ENCODE measurements around the gene ZNF750. TPM values are rescaled to one million over a fixed set of nuclear protein-coding genes. Genes with fewer than 3 reads are reported as not detected.

The ZNF750 gene
- total RNA-seq, 1 donor from 2014 or later: 83.0 TPM

DNA sequence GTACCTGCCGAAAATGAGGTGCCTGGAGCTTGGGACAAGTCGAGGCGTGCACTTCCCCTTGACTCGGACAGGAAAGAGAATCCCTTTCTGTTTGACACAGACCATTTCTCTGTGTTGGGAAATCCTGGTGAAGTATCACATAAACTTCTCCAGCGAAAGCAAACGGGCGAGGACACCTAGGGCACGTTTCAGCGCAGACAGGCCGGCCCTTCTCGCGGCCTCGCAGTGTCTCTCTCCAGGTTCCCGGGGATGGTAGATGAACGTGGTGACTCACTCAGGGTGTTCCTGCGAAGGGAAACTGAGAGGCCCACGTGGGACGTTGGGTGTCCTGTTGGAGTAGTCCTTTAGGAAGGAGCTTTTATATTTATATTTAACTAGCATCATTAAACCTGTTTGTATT lies 36.3 kb upstream of the ZNF750 start:
- Histone ChIP-seq H3K4me1 (peaks cover 44% of the 10 kb centered on the region), H3K27me3 (no peaks in the 10 kb centered on the region), H3K9me3 (no peaks in the 10 kb centered on the region), H3K36me3 (no peaks in the 10 kb centered on the region), H3K27ac (peak overlapping the region; percentile 72), H3K4me3 (no peak overlapping the region)
- TF ChIP-seq POLR2AphosphoS5 (IDR thresholded peaks at IDR 0.05; ENCODE audit: insufficient read depth in 1 of 2, low read depth in 1 of 2) (peak; percentile 3 to 56), POLR2A (IDR thresholded peaks at IDR 0.05) (no peak)
- TF ChIP-seq, protein P1, sequence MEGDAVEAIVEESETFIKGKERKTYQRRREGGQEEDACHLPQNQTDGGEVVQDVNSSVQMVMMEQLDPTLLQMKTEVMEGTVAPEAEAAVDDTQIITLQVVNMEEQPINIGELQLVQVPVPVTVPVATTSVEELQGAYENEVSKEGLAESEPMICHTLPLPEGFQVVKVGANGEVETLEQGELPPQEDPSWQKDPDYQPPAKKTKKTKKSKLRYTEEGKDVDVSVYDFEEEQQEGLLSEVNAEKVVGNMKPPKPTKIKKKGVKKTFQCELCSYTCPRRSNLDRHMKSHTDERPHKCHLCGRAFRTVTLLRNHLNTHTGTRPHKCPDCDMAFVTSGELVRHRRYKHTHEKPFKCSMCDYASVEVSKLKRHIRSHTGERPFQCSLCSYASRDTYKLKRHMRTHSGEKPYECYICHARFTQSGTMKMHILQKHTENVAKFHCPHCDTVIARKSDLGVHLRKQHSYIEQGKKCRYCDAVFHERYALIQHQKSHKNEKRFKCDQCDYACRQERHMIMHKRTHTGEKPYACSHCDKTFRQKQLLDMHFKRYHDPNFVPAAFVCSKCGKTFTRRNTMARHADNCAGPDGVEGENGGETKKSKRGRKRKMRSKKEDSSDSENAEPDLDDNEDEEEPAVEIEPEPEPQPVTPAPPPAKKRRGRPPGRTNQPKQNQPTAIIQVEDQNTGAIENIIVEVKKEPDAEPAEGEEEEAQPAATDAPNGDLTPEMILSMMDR (IDR thresholded peaks at IDR 0.05): no peak
- intact Hi-C loops (cut with DNase I): no loop called here
- DNase-seq (ENCODE audit: extremely low spot score in 2 of 2): no peak

DNA sequence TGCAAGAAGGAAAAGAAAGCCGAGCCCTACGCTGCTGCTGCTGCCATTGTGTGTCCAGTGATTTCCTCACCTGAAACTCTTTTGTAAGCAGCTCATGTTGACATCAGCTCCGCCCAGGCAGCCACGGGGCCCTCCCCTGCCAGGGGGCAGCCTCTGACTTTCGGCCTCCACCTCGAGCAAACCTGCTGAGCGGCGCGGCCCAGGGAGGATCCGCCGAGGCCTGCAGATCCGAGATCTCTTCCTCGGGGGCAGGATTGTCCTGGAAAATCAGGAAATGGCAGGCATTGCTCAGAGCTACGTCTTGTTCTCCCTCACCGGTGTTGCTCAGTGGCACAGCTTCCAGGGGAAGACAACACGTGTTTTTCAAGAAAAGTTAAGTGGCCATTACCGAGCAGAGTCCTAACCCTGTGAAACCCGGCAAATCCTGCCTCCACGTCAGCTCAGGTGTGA lies 35.6 kb upstream of the ZNF750 start:
- DNase-seq (ENCODE audit: extremely low spot score in 2 of 2): no peak
- TF ChIP-seq POLR2A (IDR thresholded peaks at IDR 0.05): no peak
- TF ChIP-seq, protein P1 (IDR thresholded peaks at IDR 0.05): no peak
- TF ChIP-seq POLR2AphosphoS5 (IDR thresholded peaks at IDR 0.05; ENCODE audit: insufficient read depth in 1 of 2, low read depth in 1 of 2): peak; percentile 46 to 66
- Histone ChIP-seq H3K4me3 (no peak overlapping the region), H3K9me3 (no peaks in the 10 kb centered on the region), H3K4me1 (peaks cover 39% of the 10 kb centered on the region), H3K27ac (peak overlapping the region; percentile 72), H3K27me3 (no peaks in the 10 kb centered on the region), H3K36me3 (peaks cover 0 to 7% of the 10 kb centered on the region in 2 donors)
- intact Hi-C loops (cut with DNase I): no loop called here

DNA sequence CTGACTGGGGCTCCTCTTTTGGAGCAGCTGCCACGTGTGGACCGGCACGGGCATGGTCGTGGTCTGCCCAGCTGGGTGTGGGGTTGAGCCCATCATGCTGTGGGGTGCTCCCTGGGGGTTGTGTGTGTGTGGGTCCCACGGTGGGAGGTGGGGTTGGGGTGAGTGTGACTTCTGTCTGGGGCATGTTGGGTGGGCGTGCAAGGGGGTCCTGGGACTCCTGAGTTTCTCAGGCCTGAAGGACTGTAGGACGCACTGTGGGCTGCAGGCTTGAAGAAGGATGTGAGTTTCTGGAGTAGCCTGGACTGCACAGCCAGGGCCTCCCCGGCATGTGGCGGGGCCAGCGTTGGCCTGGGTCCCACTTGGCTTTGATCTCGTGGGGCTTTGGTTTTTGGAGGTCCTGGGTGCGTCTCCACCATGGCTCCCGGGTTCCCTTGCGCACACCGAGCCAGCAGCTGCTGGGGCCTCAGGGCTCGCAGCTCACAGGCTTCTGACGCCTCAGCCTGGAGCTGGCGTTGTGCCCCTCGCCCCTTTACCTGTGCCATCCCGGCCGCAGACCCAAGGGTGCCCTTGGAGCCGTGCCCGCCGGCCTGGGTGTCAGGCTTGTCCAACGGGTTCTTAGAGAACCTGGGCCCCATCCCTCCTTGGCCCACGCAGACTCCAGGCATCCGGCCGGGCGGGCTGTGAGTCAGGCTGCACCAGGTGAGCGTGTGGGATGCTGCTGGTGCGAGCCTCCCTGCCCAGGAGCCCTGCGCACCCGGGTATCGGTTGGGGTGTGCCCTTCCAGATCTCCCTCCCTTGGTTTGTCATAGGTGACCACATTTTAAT lies 34.4 kb upstream of the ZNF750 start:
- Histone ChIP-seq H3K27me3 (no peaks in the 10 kb centered on the region), H3K4me3 (no peak overlapping the region), H3K36me3 (peaks cover 0 to 10% of the 10 kb centered on the region in 2 donors), H3K4me1 (peaks cover 39% of the 10 kb centered on the region), H3K27ac (peak overlapping the region; percentile 72), H3K9me3 (no peaks in the 10 kb centered on the region)
- no peak for DNase-seq (ENCODE audit: extremely low spot score in 2 of 2)
- intact Hi-C loops (cut with DNase I): no loop called here
- TF ChIP-seq POLR2A (IDR thresholded peaks at IDR 0.05) (no peak), POLR2AphosphoS5 (IDR thresholded peaks at IDR 0.05; ENCODE audit: insufficient read depth in 1 of 2, low read depth in 1 of 2) (peak; percentile 17 to 59)

DNA sequence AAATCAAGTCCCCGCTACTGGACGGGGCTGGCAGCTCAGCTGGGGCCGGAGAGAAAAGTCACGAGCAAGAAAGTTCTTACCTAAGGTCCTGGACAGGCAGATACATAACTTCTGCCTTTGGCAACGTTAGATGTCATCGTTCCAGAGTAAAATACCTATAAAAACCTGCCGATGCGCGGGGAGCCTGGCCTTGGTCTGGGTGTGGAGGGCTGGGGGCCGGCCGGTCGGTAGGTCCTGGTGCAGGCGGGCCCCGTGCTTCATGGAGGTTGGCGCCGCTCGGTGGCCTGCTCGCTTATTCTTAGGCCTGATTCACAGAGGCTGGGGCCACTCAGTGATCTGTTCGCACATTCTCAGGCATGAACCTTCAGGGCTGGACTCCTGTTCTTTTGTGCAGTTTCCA lies 33.7 kb upstream of the ZNF750 start:
- no peak overlapping the region for H3K27ac ChIP-seq
- H3K9me3 ChIP-seq: no peaks in the 10 kb centered on the region
- intact Hi-C loops (cut with DNase I): no loop called here
- H3K4me1 ChIP-seq: peaks cover 39% of the 10 kb centered on the region
- H3K36me3 ChIP-seq: peaks cover 0 to 10% of the 10 kb centered on the region in 2 donors
- no peaks in the 10 kb centered on the region for H3K27me3 ChIP-seq
- no peak for TF ChIP-seq POLR2A (IDR thresholded peaks at IDR 0.05)
- TF ChIP-seq, protein P1 (IDR thresholded peaks at IDR 0.05): no peak
- TF ChIP-seq POLR2AphosphoS5 (IDR thresholded peaks at IDR 0.05; ENCODE audit: insufficient read depth in 1 of 2, low read depth in 1 of 2): no peak
- no peak overlapping the region for H3K4me3 ChIP-seq
- no peak for DNase-seq (ENCODE audit: extremely low spot score in 2 of 2)

DNA sequence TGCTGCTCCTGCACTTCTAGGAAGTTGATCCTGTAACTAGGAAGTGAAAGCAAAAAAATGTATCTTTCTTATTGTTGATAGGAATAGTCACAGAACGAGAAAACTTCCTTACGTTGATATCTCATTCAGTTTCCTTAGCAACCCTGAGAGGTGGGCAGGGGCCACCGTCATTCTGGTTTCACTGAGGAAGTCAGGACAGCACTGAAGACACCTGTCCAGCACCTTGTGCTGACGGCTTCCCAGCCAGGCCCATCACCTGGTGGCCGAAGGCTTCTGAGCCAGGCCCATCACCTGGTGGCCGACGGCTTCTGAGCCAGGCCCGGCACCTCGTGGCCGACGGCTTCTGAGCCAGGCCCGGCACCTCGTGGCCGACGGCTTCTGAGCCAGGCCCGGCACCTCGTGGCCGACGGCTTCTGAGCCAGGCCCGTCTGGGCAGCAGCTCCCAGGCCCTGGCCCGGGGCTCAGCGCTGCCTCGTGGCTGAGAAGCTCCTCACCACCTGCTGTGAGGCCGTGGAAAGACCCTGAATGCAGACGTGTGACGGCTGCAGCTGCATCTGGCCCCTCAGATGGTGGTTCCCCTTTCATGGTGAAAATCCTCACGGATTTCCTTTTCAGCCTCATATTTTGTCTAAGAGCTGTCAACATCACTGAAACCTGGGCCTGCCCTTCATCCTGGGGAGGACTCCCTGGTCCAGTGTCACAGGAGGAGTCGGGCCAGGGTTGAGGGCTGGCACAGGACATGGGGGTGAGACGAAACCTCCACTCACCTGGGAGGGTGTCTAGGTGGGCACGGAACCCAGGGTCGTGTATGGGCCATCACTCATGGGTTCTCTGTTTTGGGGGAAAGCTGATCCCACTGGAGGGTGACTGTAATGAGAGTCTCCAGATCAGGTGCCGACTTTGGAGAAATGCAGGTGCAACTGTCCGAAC lies 33.0 kb upstream of the ZNF750 start:
- TF ChIP-seq POLR2AphosphoS5 (IDR thresholded peaks at IDR 0.05; ENCODE audit: insufficient read depth in 1 of 2, low read depth in 1 of 2) (no peak), POLR2A (IDR thresholded peaks at IDR 0.05) (no peak)
- TF ChIP-seq, protein P1 (IDR thresholded peaks at IDR 0.05): no peak
- H3K4me1 ChIP-seq: peaks cover 43% of the 10 kb centered on the region
- no peak overlapping the region for H3K27ac ChIP-seq
- H3K4me3 ChIP-seq: no peak overlapping the region
- no peaks in the 10 kb centered on the region for H3K9me3 ChIP-seq
- peaks cover 0 to 10% of the 10 kb centered on the region in 2 donors for H3K36me3 ChIP-seq
- intact Hi-C loops (cut with DNase I): no loop called here
- H3K27me3 ChIP-seq: no peaks in the 10 kb centered on the region
- DNase-seq (ENCODE audit: extremely low spot score in 2 of 2): no peak
